Neural progenitor cell (in vitro differentiated cells): ENCODE results near the gene GDAP2.

ENCODE experiments used
- EZH2 ChIP-seq: fragments of 200-600 bp; sonication (generic); IDR thresholded peaks from 2 replicates; pipeline ENCODE4 v1.6.1; 2017; ENCODE audit warnings: antibody characterized with exemption, mild to moderate bottlenecking, moderate library complexity
- TF ChIP-seq, protein P1 (sequence below): fragments of 200-600 bp; sonication (generic); IDR thresholded peaks from 2 replicates; pipeline ENCODE4 v1.5.1; 2017; ENCODE audit warnings: antibody characterized with exemption, mild to moderate bottlenecking

DNA sequence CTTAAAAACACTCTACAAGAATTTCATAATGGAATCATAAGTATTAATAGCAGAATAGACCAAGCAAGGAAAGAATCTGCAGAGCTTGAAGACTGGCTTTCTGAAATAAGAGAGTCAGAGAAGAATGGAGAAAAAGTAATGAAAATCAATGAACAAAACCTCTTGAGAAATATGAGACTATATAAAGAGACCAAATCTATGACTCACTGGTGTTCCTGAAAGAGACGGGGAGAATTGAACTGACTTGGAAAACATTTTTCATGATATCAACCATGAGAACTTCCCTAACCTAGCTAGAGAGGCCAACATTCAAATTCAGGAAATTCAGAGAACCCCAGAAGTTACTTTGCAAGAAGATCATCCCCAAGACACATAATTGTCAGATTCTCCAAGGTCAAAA lies 85.6 kb downstream of the GDAP2 start:
- TF ChIP-seq EZH2 = no peak
- TF ChIP-seq, protein P1, sequence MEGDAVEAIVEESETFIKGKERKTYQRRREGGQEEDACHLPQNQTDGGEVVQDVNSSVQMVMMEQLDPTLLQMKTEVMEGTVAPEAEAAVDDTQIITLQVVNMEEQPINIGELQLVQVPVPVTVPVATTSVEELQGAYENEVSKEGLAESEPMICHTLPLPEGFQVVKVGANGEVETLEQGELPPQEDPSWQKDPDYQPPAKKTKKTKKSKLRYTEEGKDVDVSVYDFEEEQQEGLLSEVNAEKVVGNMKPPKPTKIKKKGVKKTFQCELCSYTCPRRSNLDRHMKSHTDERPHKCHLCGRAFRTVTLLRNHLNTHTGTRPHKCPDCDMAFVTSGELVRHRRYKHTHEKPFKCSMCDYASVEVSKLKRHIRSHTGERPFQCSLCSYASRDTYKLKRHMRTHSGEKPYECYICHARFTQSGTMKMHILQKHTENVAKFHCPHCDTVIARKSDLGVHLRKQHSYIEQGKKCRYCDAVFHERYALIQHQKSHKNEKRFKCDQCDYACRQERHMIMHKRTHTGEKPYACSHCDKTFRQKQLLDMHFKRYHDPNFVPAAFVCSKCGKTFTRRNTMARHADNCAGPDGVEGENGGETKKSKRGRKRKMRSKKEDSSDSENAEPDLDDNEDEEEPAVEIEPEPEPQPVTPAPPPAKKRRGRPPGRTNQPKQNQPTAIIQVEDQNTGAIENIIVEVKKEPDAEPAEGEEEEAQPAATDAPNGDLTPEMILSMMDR = no peak
